ENCODE results near the gene MAK. TPM values are rescaled to one million over a fixed set of nuclear protein-coding genes. Genes with fewer than 3 reads are reported as not detected.

MAK gene
- total and polyA plus RNA-seq, 2 experiments from 2014 or later, result 0.35 to 1.6 TPM

GRCh38 chr6:10730254-10730653, 108.1 kb downstream of the MAK start (continued):
- no peak for TF ChIP-seq ETS1 (IDR thresholded peaks at IDR 0.05)
- TF ChIP-seq CTCF (conservative IDR thresholded peaks at IDR 0.05; ENCODE audit: low read depth in 2 of 2), result no peak
- TF ChIP-seq REST (IDR thresholded peaks at IDR 0.05; ENCODE audit: unreplicated experiment), result no peak

GRCh38 chr6:10725716-10726115, 112.6 kb downstream of the MAK start:
- Histone ChIP-seq H3K4me1 (ENCODE audit: insufficient read depth) (peaks cover 19% of the 10 kb centered on the region), H3K4me3 (no peak overlapping the region), H4K20me1 (replicated peaks; ENCODE audit: insufficient read depth) (no peaks in the 10 kb centered on the region), H3K27me3 (ENCODE audit: insufficient read depth) (no peaks in the 10 kb centered on the region), H3F3A (replicated peaks; ENCODE audit: low read depth) (peaks cover 23% of the 10 kb centered on the region), H3K4me2 (no peak overlapping the region), H3K9me2 (ENCODE audit: insufficient read depth) (no peaks in the 10 kb centered on the region), H3K27ac (ENCODE audit: low read depth) (no peak overlapping the region), H3K79me2 (replicated peaks; ENCODE audit: insufficient read depth) (peaks cover 29% of the 10 kb centered on the region), H3K36me3 (ENCODE audit: insufficient read depth) (peaks cover 7% of the 10 kb centered on the region; the same call in 1 of the 2 replicates), H2AFZ (no peak overlapping the region)
- Mint-ChIP-seq H3K4me3 (no peak overlapping the region), H3K27me3 (ENCODE audit: insufficient read depth, low read depth, poor library complexity) (peaks cover 8% of the 10 kb centered on the region), H3K9me3 (peaks cover 10% of the 10 kb centered on the region; the same call in 1 of the 3 replicates), H3K36me3 (ENCODE audit: low read depth) (peaks cover 60% of the 10 kb centered on the region), H3K27ac (no peak overlapping the region; the same call in 1 of the 2 replicates), H3K4me1 (peaks cover 26% of the 10 kb centered on the region)
- no peak for ATAC-seq
- no peak for DNase-seq (ENCODE audit: low spot score)
- TF ChIP-seq CREB1 (CRISPR knock-in tag; IDR thresholded peaks at IDR 0.05; ENCODE audit: low read depth) (no peak), CTCF (conservative IDR thresholded peaks at IDR 0.05; ENCODE audit: low read depth in 2 of 2) (no peak), NANOG (IDR thresholded peaks at IDR 0.05; ENCODE audit: borderline replicate concordance) (no peak), ZNF331 (CRISPR knock-in tag; IDR thresholded peaks at IDR 0.05; ENCODE audit: low read depth) (no peak), ZNF462 (CRISPR knock-in tag; IDR thresholded peaks at IDR 0.05) (no peak), ZNF114 (CRISPR knock-in tag; IDR thresholded peaks at IDR 0.05) (no peak), EZH2 (IDR thresholded peaks at IDR 0.05; ENCODE audit: low read depth, unreplicated experiment) (no peak), POLR2AphosphoS5 (IDR thresholded peaks at IDR 0.05; ENCODE audit: low read depth) (no peak)
